HepG2 (cell line): ENCODE data around the gene MAML1. TPM values are rescaled to one million over a fixed set of nuclear protein-coding genes. Genes with fewer than 3 reads are reported as not detected.

Experiments used
- CHD4 ChIP-seq: fragments of 200-600 bp; sonication (generic); IDR thresholded peaks from 2 replicates; pipeline ENCODE4 v1.7.0; 2017; ENCODE audit warnings: mild to moderate bottlenecking, low read length, borderline replicate concordance
- DR1 ChIP-seq: sonication (generic); formaldehyde crosslinking; IDR thresholded peaks from 2 replicates; pipeline ENCODE4 v1.8.0; 2021; ENCODE audit warnings: mild to moderate bottlenecking, missing genetic modification reagents, inconsistent platforms
- EED ChIP-seq: sonication (generic); formaldehyde crosslinking; IDR thresholded peaks from 2 replicates; pipeline ENCODE4 v1.5.0; 2020; ENCODE audit warnings: mild to moderate bottlenecking, missing genetic modification reagents
- GATA4 ChIP-seq: sonication (generic); IDR thresholded peaks from 2 replicates; pipeline ENCODE4 v1.6.1; 2016; ENCODE audit warnings: antibody characterized with exemption, low read depth, borderline replicate concordance
- GPN1 ChIP-seq: sonication (generic); formaldehyde crosslinking; IDR thresholded peaks from 2 replicates; pipeline ENCODE4 v1.5.1; 2020; ENCODE audit warnings: missing genetic modification reagents, borderline replicate concordance
- HNRNPLL ChIP-seq: fragments of 200-400 bp; formaldehyde crosslinking; IDR thresholded peaks from 2 replicates; pipeline ENCODE4 v1.6.1; 2017; ENCODE audit warnings: mild to moderate bottlenecking, low read depth, low read length; ENCODE audit not compliant: poor library complexity, severe bottlenecking
- KMT2A ChIP-seq: sonication (generic); formaldehyde crosslinking; IDR thresholded peaks from 2 replicates; pipeline ENCODE4 v1.4.0; 2020; ENCODE audit warnings: missing genetic modification reagents
- LCORL ChIP-seq, 2 experiments: fragments of 450-650 bp in 1 of 2; sonication (generic) in 1 of 2; formaldehyde crosslinking in 1 of 2; IDR thresholded peaks; 2 replicates each; pipeline versions ENCODE4 v1.5.0 to v1.6.1; 2017 to 2020; ENCODE audit warnings: antibody characterized with exemption in 1 of 2, missing genetic modification reagents in 1 of 2
- MBD4 ChIP-seq: IDR thresholded peaks from 2 replicates; pipeline ENCODE4 v1.6.1; 2012; ENCODE audit warnings: low read length, inconsistent platforms, borderline replicate concordance
- MTA3 ChIP-seq: sonication (generic); formaldehyde crosslinking; IDR thresholded peaks from 2 replicates; pipeline ENCODE4 v1.4.0; 2020; ENCODE audit warnings: missing genetic modification reagents
- NR2C2 ChIP-seq: sonication (generic); formaldehyde crosslinking; IDR thresholded peaks from 2 replicates; pipeline ENCODE4 v1.4.0; 2020; ENCODE audit warnings: missing genetic modification reagents, mild to moderate bottlenecking, moderate library complexity, borderline replicate concordance
- PAWR ChIP-seq: sonication (generic); formaldehyde crosslinking; IDR thresholded peaks from 2 replicates; pipeline ENCODE4 v1.4.0; 2020; ENCODE audit warnings: missing genetic modification reagents, mild to moderate bottlenecking, borderline replicate concordance
- POLR2A ChIP-seq, 2 experiments: IDR thresholded peaks; 2 replicates each; pipeline ENCODE4 v1.6.1; 2011; ENCODE audit warnings: low read depth in 2 of 2, low read length in 2 of 2, mild to moderate bottlenecking in 1 of 2, moderate library complexity in 1 of 2; ENCODE audit not compliant: insufficient read depth in 1 of 2
- POLR2AphosphoS2 ChIP-seq: IDR thresholded peaks from 2 replicates; pipeline ENCODE4 v1.6.1; 2011; ENCODE audit warnings: low read depth, low read length, improper control_type of control experiment
- SIX4 ChIP-seq: sonication (generic); formaldehyde crosslinking; IDR thresholded peaks from 2 replicates; pipeline ENCODE4 v1.4.0; 2020; ENCODE audit warnings: missing genetic modification reagents
- ZNF160 ChIP-seq: sonication (generic); formaldehyde crosslinking; IDR thresholded peaks from 2 replicates; pipeline ENCODE4 v1.8.0; 2022; ENCODE audit warnings: mild to moderate bottlenecking, inconsistent platforms, missing genetic modification reagents
- ZNF253 ChIP-seq: sonication (generic); formaldehyde crosslinking; IDR thresholded peaks from 2 replicates; pipeline ENCODE4 v1.8.0; 2022; ENCODE audit warnings: mild to moderate bottlenecking, missing genetic modification reagents, borderline replicate concordance
- ZNF30 ChIP-seq: sonication (generic); formaldehyde crosslinking; IDR thresholded peaks from 2 replicates; pipeline ENCODE4 v1.5.0; 2020; ENCODE audit warnings: mild to moderate bottlenecking, missing genetic modification reagents
- ZNF333 ChIP-seq: sonication (generic); formaldehyde crosslinking; IDR thresholded peaks from 2 replicates; pipeline ENCODE4 v1.4.0; 2020; ENCODE audit warnings: mild to moderate bottlenecking, missing genetic modification reagents, borderline replicate concordance
- ZNF468 ChIP-seq: sonication (generic); formaldehyde crosslinking; IDR thresholded peaks from 2 replicates; pipeline ENCODE4 v1.8.0; 2022; ENCODE audit warnings: mild to moderate bottlenecking, moderate library complexity, missing genetic modification reagents
- ZNF547 ChIP-seq: sonication (generic); formaldehyde crosslinking; IDR thresholded peaks from 2 replicates; pipeline ENCODE4 v1.5.1; 2020; ENCODE audit warnings: mild to moderate bottlenecking, missing genetic modification reagents
- ZNF556 ChIP-seq: sonication (generic); formaldehyde crosslinking; IDR thresholded peaks from 2 replicates; pipeline ENCODE4 v1.4.0; 2020; ENCODE audit warnings: mild to moderate bottlenecking, missing genetic modification reagents, borderline replicate concordance
- ZNF570 ChIP-seq: sonication (generic); formaldehyde crosslinking; IDR thresholded peaks from 2 replicates; pipeline ENCODE4 v1.4.0; 2020; ENCODE audit warnings: mild to moderate bottlenecking, missing genetic modification reagents, borderline replicate concordance
- ZNF574 ChIP-seq: sonication (generic); formaldehyde crosslinking; IDR thresholded peaks from 2 replicates; pipeline ENCODE4 v1.4.0; 2020; ENCODE audit warnings: missing genetic modification reagents
- ZNF607 ChIP-seq: sonication (generic); formaldehyde crosslinking; IDR thresholded peaks from 2 replicates; pipeline ENCODE4 v1.5.1; 2020; ENCODE audit warnings: missing genetic modification reagents, mild to moderate bottlenecking, borderline replicate concordance
- ZNF773 ChIP-seq: sonication (generic); formaldehyde crosslinking; IDR thresholded peaks from 2 replicates; pipeline ENCODE4 v1.4.0; 2020; ENCODE audit warnings: missing genetic modification reagents, borderline replicate concordance
- ZNF83 ChIP-seq: sonication (generic); formaldehyde crosslinking; IDR thresholded peaks from 2 replicates; pipeline ENCODE4 v1.4.0; 2020; ENCODE audit warnings: missing genetic modification reagents, mild to moderate bottlenecking, borderline replicate concordance
- polyA plus RNA-seq, 8 experiments: library from polyadenylated mRNA; depleted of rRNA in 3 of 8; stranded (reverse) in 7 of 8; unstranded in 1 of 8; fragments of >200 nt; fragmentation: Illumina TruSeq in 4 of 8; extraction: Trizol in 4 of 8; gene quantifications; 2 replicates each; pipeline versions ENCODE4 v1.2.1 to v1.2.3, GENCODE V29; 2011 to 2016; ENCODE audit warnings: low read depth in 4 of 8, missing spikeins in 1 of 8, mixed read lengths in 1 of 8; ENCODE audit not compliant: insufficient read depth in 1 of 8
- total RNA-seq, 5 experiments: library from RNA; depleted of rRNA; stranded (reverse); fragments of >200 nt; fragmentation: Illumina TruSeq; extraction: Trizol; gene quantifications; 2 replicates each; pipeline ENCODE4 v1.2.3, GENCODE V29; 2016; ENCODE audit warnings: low read depth in 1 of 5
- TF ChIP-seq, protein P1 (sequence below): sonication (generic); formaldehyde crosslinking; conservative IDR thresholded peaks from 2 replicates; pipeline ENCODE4 v1.8.0; 2022; ENCODE audit warnings: missing genetic modification reagents

MAML1 gene
- total and polyA plus RNA-seq, 2 of the 13 experiments (the other 11 are each of a cell fraction or from before 2014, with no cell fraction given): 10.0 to 10.8 TPM

DNA sequence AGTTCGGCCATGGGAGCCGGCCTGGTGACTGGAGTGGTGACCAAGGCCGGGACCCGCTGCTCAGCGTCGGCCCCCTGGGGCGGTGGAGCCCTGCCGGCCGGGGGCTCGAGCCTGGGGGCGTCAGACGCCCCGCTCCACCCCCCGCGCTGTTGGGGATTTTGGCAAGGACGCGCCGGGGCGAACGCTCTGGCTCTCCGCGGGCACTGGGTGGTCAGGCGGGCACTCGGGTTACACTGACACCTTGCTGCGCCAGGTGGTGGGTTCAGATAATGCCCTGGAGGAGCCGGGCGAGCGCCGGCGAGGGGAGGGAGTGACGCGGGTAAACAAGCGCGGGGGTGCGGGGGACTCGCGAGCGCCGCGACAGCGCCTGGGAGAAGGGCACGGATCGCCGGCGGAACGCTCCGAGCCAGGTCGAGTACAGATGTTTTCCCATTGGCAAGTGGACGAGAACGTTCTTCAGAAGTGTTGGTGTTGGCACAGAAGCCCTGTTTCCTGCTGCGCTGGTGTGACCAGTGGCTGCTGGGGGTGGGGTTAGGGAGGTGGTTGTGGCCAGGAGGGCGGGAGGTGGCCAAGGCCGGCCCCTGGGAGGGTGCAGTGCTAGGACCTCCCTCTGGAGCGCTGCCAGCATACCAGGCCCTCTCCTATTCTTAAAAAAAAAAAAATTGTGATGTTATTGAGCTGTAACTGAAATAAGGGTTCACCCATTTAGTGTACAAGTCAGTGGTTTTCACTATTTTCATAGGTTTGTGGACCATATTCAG is 88.9 kb downstream of the MAML1 start (continued):
- TF ChIP-seq ZNF574 (CRISPR knock-in tag): peak; percentile 58; the same call in 1 of the 2 replicates
- no peak for TF ChIP-seq HNRNPLL
- no peak for TF ChIP-seq ZNF570
- TF ChIP-seq GPN1: no peak
- peak in 1 of 2 experiments; percentile 89; a peak in 2 of 4 replicates for TF ChIP-seq POLR2A (IDR thresholded peaks at IDR 0.05; ENCODE audit: insufficient read depth in 1 of 2, low read depth in 2 of 2, low read length in 2 of 2)
- TF ChIP-seq NR2C2: no peak
- no peak for TF ChIP-seq MBD4
- TF ChIP-seq, protein P1, sequence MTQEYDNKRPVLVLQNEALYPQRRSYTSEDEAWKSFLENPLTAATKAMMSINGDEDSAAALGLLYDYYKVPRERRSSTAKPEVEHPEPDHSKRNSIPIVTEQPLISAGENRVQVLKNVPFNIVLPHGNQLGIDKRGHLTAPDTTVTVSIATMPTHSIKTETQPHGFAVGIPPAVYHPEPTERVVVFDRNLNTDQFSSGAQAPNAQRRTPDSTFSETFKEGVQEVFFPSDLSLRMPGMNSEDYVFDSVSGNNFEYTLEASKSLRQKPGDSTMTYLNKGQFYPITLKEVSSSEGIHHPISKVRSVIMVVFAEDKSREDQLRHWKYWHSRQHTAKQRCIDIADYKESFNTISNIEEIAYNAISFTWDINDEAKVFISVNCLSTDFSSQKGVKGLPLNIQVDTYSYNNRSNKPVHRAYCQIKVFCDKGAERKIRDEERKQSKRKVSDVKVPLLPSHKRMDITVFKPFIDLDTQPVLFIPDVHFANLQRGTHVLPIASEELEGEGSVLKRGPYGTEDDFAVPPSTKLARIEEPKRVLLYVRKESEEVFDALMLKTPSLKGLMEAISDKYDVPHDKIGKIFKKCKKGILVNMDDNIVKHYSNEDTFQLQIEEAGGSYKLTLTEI (CRISPR knock-in tag): no peak
- no peak for TF ChIP-seq SIX4 (CRISPR knock-in tag)
- no peak for TF ChIP-seq ZNF547 (CRISPR knock-in tag)
- TF ChIP-seq ZNF607: peak; percentile 75; the same call in 1 of the 2 replicates
- no peak for TF ChIP-seq ZNF468 (CRISPR knock-in tag)
- TF ChIP-seq ZNF83: no peak
- no peak for TF ChIP-seq MTA3 (CRISPR knock-in tag)
- TF ChIP-seq DR1 (CRISPR knock-in tag): no peak; the same call in 1 of the 2 replicates
- no peak for TF ChIP-seq GATA4
- TF ChIP-seq ZNF30: no peak
- peak; percentile 54; the same call in 1 of the 2 replicates for TF ChIP-seq POLR2AphosphoS2
- TF ChIP-seq PAWR (CRISPR knock-in tag): no peak
- no peak for TF ChIP-seq LCORL (IDR thresholded peaks at IDR 0.05)
- peak; percentile 55 for TF ChIP-seq LCORL (CRISPR knock-in tag; IDR thresholded peaks at IDR 0.05)
- no peak for TF ChIP-seq ZNF556 (CRISPR knock-in tag)
- no peak for TF ChIP-seq KMT2A (CRISPR knock-in tag)
- no peak for TF ChIP-seq ZNF160 (CRISPR knock-in tag)
- TF ChIP-seq ZNF773: no peak
- no peak for TF ChIP-seq CHD4
- no peak for TF ChIP-seq EED (CRISPR knock-in tag)
- TF ChIP-seq ZNF333: no peak
- TF ChIP-seq ZNF253 (CRISPR knock-in tag): no peak
